ENCODE results near the gene FAM72A.

- TF ChIP-seq CTCF (IDR thresholded peaks at IDR 0.05; ENCODE audit: low read depth, low read length, missing input control) (no peak), ATF3 (IDR thresholded peaks at IDR 0.05) (no peak), RAD21 (IDR thresholded peaks at IDR 0.05) (no peak), MAX (IDR thresholded peaks at IDR 0.05) (no peak), RXRA (IDR thresholded peaks at IDR 0.05) (no peak), TAF1 (conservative IDR thresholded peaks at IDR 0.05) (no peak), YY1 (IDR thresholded peaks at IDR 0.05) (no peak), GABPA (IDR thresholded peaks at IDR 0.05 in 1 of 2, conservative IDR thresholded peaks at IDR 0.05 in 1 of 2) (no peak), NR2F2 (IDR thresholded peaks at IDR 0.05) (no peak), FOXA2 (IDR thresholded peaks at IDR 0.05) (no peak), ZBTB33 (IDR thresholded peaks at IDR 0.05) (no peak), JUND (IDR thresholded peaks at IDR 0.05) (no peak), SP1 (IDR thresholded peaks at IDR 0.05) (no peak), REST (IDR thresholded peaks at IDR 0.05) (no peak)
These were observed 56.8 kb downstream of the FAM72A start for GRCh38 chr1:206145771-206146290.

All from liver (tissue), 3 donors.